Neural cell (in vitro differentiated cells): Measurements from ENCODE around the gene DISP2. TPM values are rescaled to one million over a fixed set of nuclear protein-coding genes. Genes with fewer than 3 reads are reported as not detected.

Experiments used
- polyA plus RNA-seq: library from polyadenylated mRNA; depleted of rRNA; stranded (reverse); fragments of >200 nt; gene quantifications from 2 replicates; pipeline ENCODE4 v1.2.3, GENCODE V29; 2014

Gene DISP2
- polyA plus RNA-seq, 1 donor from 2014 or later: 26.0 TPM

Other genes with a start within 250 kb of the DISP2 start
- gene BMF, start 249.3 kb upstream of the DISP2 start, polyA plus RNA-seq: 5.7 and 5.8 TPM in 2 replicates
- gene BUB1B, start 197.2 kb upstream of the DISP2 start, polyA plus RNA-seq: 39.3 and 50.0 TPM in 2 replicates
- 32.4 and 38.9 TPM in 2 replicates for gene PAK6, start 119.2 kb upstream of the DISP2 start, polyA plus RNA-seq
- 2.1 TPM in 1 of 2 replicates, not detected in the other for gene ANKRD63, start 75.2 kb upstream of the DISP2 start, polyA plus RNA-seq
- 7.4 and 9.2 TPM in 2 replicates for gene PLCB2, start 50.3 kb upstream of the DISP2 start, polyA plus RNA-seq
- gene INAFM2, start 34.5 kb upstream of the DISP2 start, polyA plus RNA-seq: 14.8 and 15.7 TPM in 2 replicates
- gene CCDC9B, start 17.3 kb upstream of the DISP2 start, polyA plus RNA-seq: not detected in 2 replicates
- gene PHGR1, start 7.2 kb upstream of the DISP2 start, polyA plus RNA-seq: not detected in 2 replicates
- gene KNSTRN, start 24.5 kb downstream of the DISP2 start, polyA plus RNA-seq: 34.6 and 38.3 TPM in 2 replicates
- 28.6 and 36.1 TPM in 2 replicates for gene IVD, start 47.6 kb downstream of the DISP2 start, polyA plus RNA-seq
- gene BAHD1, start 82.7 kb downstream of the DISP2 start, polyA plus RNA-seq: 22.8 and 24.3 TPM in 2 replicates
- 0.56 and 0.71 TPM in 2 replicates for gene CHST14, start 112.8 kb downstream of the DISP2 start, polyA plus RNA-seq
- gene CCDC32, start 206.8 kb downstream of the DISP2 start, polyA plus RNA-seq: 28.4 and 34.2 TPM in 2 replicates
- gene RPUSD2, start 211.1 kb downstream of the DISP2 start, polyA plus RNA-seq: 8.1 and 13.2 TPM in 2 replicates
- gene KNL1, start 236.0 kb downstream of the DISP2 start, polyA plus RNA-seq: 0.38 and 2.4 TPM in 2 replicates